WTC11 (cell line): Measurements from ENCODE around the gene DCBLD2. TPM values are rescaled to one million over a fixed set of nuclear protein-coding genes. Genes with fewer than 3 reads are reported as not detected.

Experiments
- ATAC-seq: fragments of 200-7000 bp; cut with Tn5 transposase; 2 replicates; pipeline ENCODE4 v1.10.0; 2021; ENCODE audit warnings: mild to moderate bottlenecking, moderate library complexity
- CTCF ChIA-PET: fragments of 300-600 bp; sonication (Branson Sonifier 250); formaldehyde crosslinking; loops from one replicate; lab custom pipeline; 2021; ENCODE audit warnings: antibody characterized with exemption; lab: Charles Lee
- POLR2A ChIA-PET: fragments of 350-600 bp; sonication (Branson Sonifier 250); formaldehyde crosslinking; loops from one replicate; lab custom pipeline; 2021; ENCODE audit warnings: antibody characterized with exemption; lab: Charles Lee
- DNase-seq: peaks from one replicate; pipeline ENCODE4 v3.0.0; 2021; ENCODE audit warnings: low spot score
- H3K27ac Mint-ChIP-seq: 2 replicates; pipeline ENCODE4 v1.8.0; 2021; ENCODE audit warnings: mixed read lengths
- H3K27me3 Mint-ChIP-seq: 2 replicates; pipeline ENCODE4 v1.8.0; 2021; ENCODE audit warnings: low read depth, mild to moderate bottlenecking, moderate library complexity, mixed read lengths
- H3K36me3 Mint-ChIP-seq: 2 replicates; pipeline ENCODE4 v1.8.0; 2021; ENCODE audit warnings: mixed read lengths
- H3K4me1 Mint-ChIP-seq: 2 replicates; pipeline ENCODE4 v1.8.0; 2022; ENCODE audit warnings: mixed read lengths
- H3K4me3 Mint-ChIP-seq: 2 replicates; pipeline ENCODE4 v1.8.0; 2021; ENCODE audit warnings: mild to moderate bottlenecking, moderate library complexity, mixed read lengths
- H3K9me3 Mint-ChIP-seq: 2 replicates; pipeline ENCODE4 v1.8.0; 2021; ENCODE audit warnings: mixed read lengths
- ATF6 ChIP-seq: sonication (generic); formaldehyde crosslinking; IDR thresholded peaks from 2 replicates; pipeline ENCODE4 v1.8.1; 2023; ENCODE audit warnings: mild to moderate bottlenecking, missing genetic modification reagents
- ELF4 ChIP-seq: sonication (generic); formaldehyde crosslinking; IDR thresholded peaks from 2 replicates; pipeline ENCODE4 v1.8.1; 2022; ENCODE audit warnings: low read depth, mild to moderate bottlenecking, moderate library complexity, missing genetic modification reagents
- FOXK1 ChIP-seq: sonication (generic); formaldehyde crosslinking; IDR thresholded peaks from 2 replicates; pipeline ENCODE4 v1.8.0; 2022; ENCODE audit warnings: mild to moderate bottlenecking, moderate library complexity, missing genetic modification reagents
- FOXP1 ChIP-seq: sonication (generic); formaldehyde crosslinking; IDR thresholded peaks from 2 replicates; pipeline ENCODE4 v1.8.0; 2022; ENCODE audit warnings: missing genetic modification reagents, mild to moderate bottlenecking, moderate library complexity, borderline replicate concordance
- GRHL2 ChIP-seq: fragments of 250-450 bp; sonication (Bioruptor Pico); IDR thresholded peaks from 2 replicates; pipeline ENCODE4 v1.8.0; 2022; ENCODE audit warnings: mild to moderate bottlenecking, moderate library complexity; ENCODE audit not compliant: insufficient replicate concordance, severe bottlenecking
- JUN ChIP-seq: sonication (generic); formaldehyde crosslinking; IDR thresholded peaks from 2 replicates; pipeline ENCODE4 v1.8.0; 2023; ENCODE audit warnings: mild to moderate bottlenecking, missing genetic modification reagents
- PRRX2 ChIP-seq: fragments of 250-450 bp; sonication (Bioruptor Pico); IDR thresholded peaks from 2 replicates; pipeline ENCODE4 v1.8.0; 2021; ENCODE audit warnings: mild to moderate bottlenecking
- SP1 ChIP-seq: sonication (generic); formaldehyde crosslinking; conservative IDR thresholded peaks from 2 replicates; pipeline ENCODE4 v1.8.1; 2022; ENCODE audit warnings: missing genetic modification reagents
- ZBTB21 ChIP-seq: sonication (generic); formaldehyde crosslinking; IDR thresholded peaks from 2 replicates; pipeline ENCODE4 v1.8.1; 2023; ENCODE audit warnings: mild to moderate bottlenecking, missing genetic modification reagents, borderline replicate concordance
- ZNF121 ChIP-seq: sonication (generic); formaldehyde crosslinking; IDR thresholded peaks from 2 replicates; pipeline ENCODE4 v1.8.0; 2023; ENCODE audit warnings: missing genetic modification reagents
- ZNF512 ChIP-seq: sonication (generic); formaldehyde crosslinking; IDR thresholded peaks from 2 replicates; pipeline ENCODE4 v1.8.1; 2022; ENCODE audit warnings: missing genetic modification reagents, borderline replicate concordance
- ZNF532 ChIP-seq: fragments of 250-450 bp; sonication (Bioruptor Pico); IDR thresholded peaks from 2 replicates; pipeline ENCODE4 v1.9.0; 2021; ENCODE audit warnings: mild to moderate bottlenecking, borderline replicate concordance
- total RNA-seq: library from RNA; stranded (reverse); gene quantifications from 3 replicates; pipeline ENCODE4 v1.2.3, GENCODE V29; 2021
- TF ChIP-seq, protein P1 (sequence below): sonication (generic); formaldehyde crosslinking; conservative IDR thresholded peaks from 2 replicates; pipeline ENCODE4 v1.8.1; 2023; ENCODE audit warnings: mild to moderate bottlenecking, low read depth, missing genetic modification reagents, moderate library complexity
- TF ChIP-seq, protein P2 (sequence below): sonication (generic); formaldehyde crosslinking; IDR thresholded peaks from 2 replicates; pipeline ENCODE4 v1.8.0; 2023; ENCODE audit warnings: missing genetic modification reagents
- TF ChIP-seq, protein P3 (sequence below): sonication (generic); formaldehyde crosslinking; IDR thresholded peaks from 2 replicates; pipeline ENCODE4 v1.8.0; 2022; ENCODE audit warnings: missing genetic modification reagents
- TF ChIP-seq, protein P4 (sequence below): sonication (generic); formaldehyde crosslinking; IDR thresholded peaks from 2 replicates; pipeline ENCODE4 v1.8.1; 2023; ENCODE audit warnings: mild to moderate bottlenecking, missing genetic modification reagents, borderline replicate concordance

The DCBLD2 gene
- total RNA-seq, 1 experiment from 2014 or later, result 47.9 TPM

- no peak for TF ChIP-seq GRHL2
- TF ChIP-seq FOXP1, result no peak
- TF ChIP-seq, protein P1, sequence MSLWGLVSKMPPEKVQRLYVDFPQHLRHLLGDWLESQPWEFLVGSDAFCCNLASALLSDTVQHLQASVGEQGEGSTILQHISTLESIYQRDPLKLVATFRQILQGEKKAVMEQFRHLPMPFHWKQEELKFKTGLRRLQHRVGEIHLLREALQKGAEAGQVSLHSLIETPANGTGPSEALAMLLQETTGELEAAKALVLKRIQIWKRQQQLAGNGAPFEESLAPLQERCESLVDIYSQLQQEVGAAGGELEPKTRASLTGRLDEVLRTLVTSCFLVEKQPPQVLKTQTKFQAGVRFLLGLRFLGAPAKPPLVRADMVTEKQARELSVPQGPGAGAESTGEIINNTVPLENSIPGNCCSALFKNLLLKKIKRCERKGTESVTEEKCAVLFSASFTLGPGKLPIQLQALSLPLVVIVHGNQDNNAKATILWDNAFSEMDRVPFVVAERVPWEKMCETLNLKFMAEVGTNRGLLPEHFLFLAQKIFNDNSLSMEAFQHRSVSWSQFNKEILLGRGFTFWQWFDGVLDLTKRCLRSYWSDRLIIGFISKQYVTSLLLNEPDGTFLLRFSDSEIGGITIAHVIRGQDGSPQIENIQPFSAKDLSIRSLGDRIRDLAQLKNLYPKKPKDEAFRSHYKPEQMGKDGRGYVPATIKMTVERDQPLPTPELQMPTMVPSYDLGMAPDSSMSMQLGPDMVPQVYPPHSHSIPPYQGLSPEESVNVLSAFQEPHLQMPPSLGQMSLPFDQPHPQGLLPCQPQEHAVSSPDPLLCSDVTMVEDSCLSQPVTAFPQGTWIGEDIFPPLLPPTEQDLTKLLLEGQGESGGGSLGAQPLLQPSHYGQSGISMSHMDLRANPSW (CRISPR knock-in tag), result no peak
- TF ChIP-seq, protein P2, sequence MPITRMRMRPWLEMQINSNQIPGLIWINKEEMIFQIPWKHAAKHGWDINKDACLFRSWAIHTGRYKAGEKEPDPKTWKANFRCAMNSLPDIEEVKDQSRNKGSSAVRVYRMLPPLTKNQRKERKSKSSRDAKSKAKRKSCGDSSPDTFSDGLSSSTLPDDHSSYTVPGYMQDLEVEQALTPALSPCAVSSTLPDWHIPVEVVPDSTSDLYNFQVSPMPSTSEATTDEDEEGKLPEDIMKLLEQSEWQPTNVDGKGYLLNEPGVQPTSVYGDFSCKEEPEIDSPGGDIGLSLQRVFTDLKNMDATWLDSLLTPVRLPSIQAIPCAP (CRISPR knock-in tag), result no peak
- TF ChIP-seq JUN (CRISPR knock-in tag), result no peak
- no peak for TF ChIP-seq SP1
- TF ChIP-seq ZNF532, result no peak
- TF ChIP-seq, protein P3, sequence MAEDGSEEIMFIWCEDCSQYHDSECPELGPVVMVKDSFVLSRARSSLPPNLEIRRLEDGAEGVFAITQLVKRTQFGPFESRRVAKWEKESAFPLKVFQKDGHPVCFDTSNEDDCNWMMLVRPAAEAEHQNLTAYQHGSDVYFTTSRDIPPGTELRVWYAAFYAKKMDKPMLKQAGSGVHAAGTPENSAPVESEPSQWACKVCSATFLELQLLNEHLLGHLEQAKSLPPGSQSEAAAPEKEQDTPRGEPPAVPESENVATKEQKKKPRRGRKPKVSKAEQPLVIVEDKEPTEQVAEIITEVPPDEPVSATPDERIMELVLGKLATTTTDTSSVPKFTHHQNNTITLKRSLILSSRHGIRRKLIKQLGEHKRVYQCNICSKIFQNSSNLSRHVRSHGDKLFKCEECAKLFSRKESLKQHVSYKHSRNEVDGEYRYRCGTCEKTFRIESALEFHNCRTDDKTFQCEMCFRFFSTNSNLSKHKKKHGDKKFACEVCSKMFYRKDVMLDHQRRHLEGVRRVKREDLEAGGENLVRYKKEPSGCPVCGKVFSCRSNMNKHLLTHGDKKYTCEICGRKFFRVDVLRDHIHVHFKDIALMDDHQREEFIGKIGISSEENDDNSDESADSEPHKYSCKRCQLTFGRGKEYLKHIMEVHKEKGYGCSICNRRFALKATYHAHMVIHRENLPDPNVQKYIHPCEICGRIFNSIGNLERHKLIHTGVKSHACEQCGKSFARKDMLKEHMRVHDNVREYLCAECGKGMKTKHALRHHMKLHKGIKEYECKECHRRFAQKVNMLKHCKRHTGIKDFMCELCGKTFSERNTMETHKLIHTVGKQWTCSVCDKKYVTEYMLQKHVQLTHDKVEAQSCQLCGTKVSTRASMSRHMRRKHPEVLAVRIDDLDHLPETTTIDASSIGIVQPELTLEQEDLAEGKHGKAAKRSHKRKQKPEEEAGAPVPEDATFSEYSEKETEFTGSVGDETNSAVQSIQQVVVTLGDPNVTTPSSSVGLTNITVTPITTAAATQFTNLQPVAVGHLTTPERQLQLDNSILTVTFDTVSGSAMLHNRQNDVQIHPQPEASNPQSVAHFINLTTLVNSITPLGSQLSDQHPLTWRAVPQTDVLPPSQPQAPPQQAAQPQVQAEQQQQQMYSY (CRISPR knock-in tag), result no peak
- TF ChIP-seq ZBTB21, result no peak
- TF ChIP-seq ZNF512, result no peak
- no peak for TF ChIP-seq FOXK1 (CRISPR knock-in tag)
- TF ChIP-seq ELF4 (CRISPR knock-in tag), result no peak
- TF ChIP-seq ZNF121, result no peak
- TF ChIP-seq, protein P4, sequence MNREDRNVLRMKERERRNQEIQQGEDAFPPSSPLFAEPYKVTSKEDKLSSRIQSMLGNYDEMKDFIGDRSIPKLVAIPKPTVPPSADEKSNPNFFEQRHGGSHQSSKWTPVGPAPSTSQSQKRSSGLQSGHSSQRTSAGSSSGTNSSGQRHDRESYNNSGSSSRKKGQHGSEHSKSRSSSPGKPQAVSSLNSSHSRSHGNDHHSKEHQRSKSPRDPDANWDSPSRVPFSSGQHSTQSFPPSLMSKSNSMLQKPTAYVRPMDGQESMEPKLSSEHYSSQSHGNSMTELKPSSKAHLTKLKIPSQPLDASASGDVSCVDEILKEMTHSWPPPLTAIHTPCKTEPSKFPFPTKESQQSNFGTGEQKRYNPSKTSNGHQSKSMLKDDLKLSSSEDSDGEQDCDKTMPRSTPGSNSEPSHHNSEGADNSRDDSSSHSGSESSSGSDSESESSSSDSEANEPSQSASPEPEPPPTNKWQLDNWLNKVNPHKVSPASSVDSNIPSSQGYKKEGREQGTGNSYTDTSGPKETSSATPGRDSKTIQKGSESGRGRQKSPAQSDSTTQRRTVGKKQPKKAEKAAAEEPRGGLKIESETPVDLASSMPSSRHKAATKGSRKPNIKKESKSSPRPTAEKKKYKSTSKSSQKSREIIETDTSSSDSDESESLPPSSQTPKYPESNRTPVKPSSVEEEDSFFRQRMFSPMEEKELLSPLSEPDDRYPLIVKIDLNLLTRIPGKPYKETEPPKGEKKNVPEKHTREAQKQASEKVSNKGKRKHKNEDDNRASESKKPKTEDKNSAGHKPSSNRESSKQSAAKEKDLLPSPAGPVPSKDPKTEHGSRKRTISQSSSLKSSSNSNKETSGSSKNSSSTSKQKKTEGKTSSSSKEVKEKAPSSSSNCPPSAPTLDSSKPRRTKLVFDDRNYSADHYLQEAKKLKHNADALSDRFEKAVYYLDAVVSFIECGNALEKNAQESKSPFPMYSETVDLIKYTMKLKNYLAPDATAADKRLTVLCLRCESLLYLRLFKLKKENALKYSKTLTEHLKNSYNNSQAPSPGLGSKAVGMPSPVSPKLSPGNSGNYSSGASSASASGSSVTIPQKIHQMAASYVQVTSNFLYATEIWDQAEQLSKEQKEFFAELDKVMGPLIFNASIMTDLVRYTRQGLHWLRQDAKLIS (CRISPR knock-in tag), result no peak
- TF ChIP-seq ATF6 (CRISPR knock-in tag), result no peak
- no peak for TF ChIP-seq PRRX2
- H3K9me3 Mint-ChIP-seq, result no peaks in the 10 kb centered on the region
- CTCF ChIA-PET, result no interaction called here
- H3K4me1 Mint-ChIP-seq, result peaks cover 6% of the 10 kb centered on the region; the same call in 1 of the 2 replicates
- POLR2A ChIA-PET, result no interaction called here
- H3K27ac Mint-ChIP-seq, result no peak overlapping the region; the same call in 1 of the 2 replicates
- no peak for DNase-seq
- no peaks in the 10 kb centered on the region for H3K36me3 Mint-ChIP-seq
- H3K4me3 Mint-ChIP-seq, result no peak overlapping the region
- H3K27me3 Mint-ChIP-seq, result no peaks in the 10 kb centered on the region
- ATAC-seq, result no peak
Measured at GRCh38 chr3:98770261-98771039, 131.0 kb downstream of the DCBLD2 start.
